ENCODE results near the gene AFF2.

The AFF2 gene

GRCh38 chrX:148940411-148940996, 440.1 kb downstream of the AFF2 start:
- no peak for DNase-seq

- DNase-seq = no peak
Observed at GRCh38 chrX:148942754-148943153, 442.3 kb downstream of the AFF2 start.

- DNase-seq = no peak
Observed at GRCh38 chrX:148947399-148947975, 447.1 kb downstream of the AFF2 start.

- no peak for DNase-seq
Observed at GRCh38 chrX:148956352-148956751, 455.9 kb downstream of the AFF2 start.

GRCh38 chrX:148958901-148959300, 458.5 kb downstream of the AFF2 start:
- DNase-seq = no peak

GRCh38 chrX:148960060-148960459, 459.6 kb downstream of the AFF2 start:
- no peak for DNase-seq

- no peak for DNase-seq
Observed at GRCh38 chrX:148961985-148962384, 461.6 kb downstream of the AFF2 start.

GRCh38 chrX:148976571-148977400, 476.4 kb downstream of the AFF2 start:
- no peak for DNase-seq

- DNase-seq = no peak
Observed at GRCh38 chrX:148979786-148980185, 479.4 kb downstream of the AFF2 start.

GRCh38 chrX:148984238-148984637, 483.8 kb downstream of the AFF2 start:
- DNase-seq = no peak

GRCh38 chrX:148991502-148991901, 491.1 kb downstream of the AFF2 start:
- DNase-seq = no peak

- DNase-seq = no peak
Observed at GRCh38 chrX:148995661-148996060, 495.2 kb downstream of the AFF2 start.

- DNase-seq = no peak
Observed at GRCh38 chrX:149002320-149002719, 501.9 kb downstream of the AFF2 start.

GRCh38 chrX:149003863-149004660, 503.6 kb downstream of the AFF2 start:
- no peak for DNase-seq

- DNase-seq = no peak
Observed at GRCh38 chrX:149004936-149005335, 504.5 kb downstream of the AFF2 start.

- DNase-seq = no peak
Observed at GRCh38 chrX:149006235-149006634, 505.8 kb downstream of the AFF2 start.

GRCh38 chrX:149007423-149007822, 507.0 kb downstream of the AFF2 start:
- no peak for DNase-seq

- no peak for DNase-seq
Observed at GRCh38 chrX:149010013-149010852, 509.8 kb downstream of the AFF2 start.

- no peak for DNase-seq
Observed at GRCh38 chrX:149010853-149011224, 510.4 kb downstream of the AFF2 start.

GRCh38 chrX:149013081-149013480, 512.7 kb downstream of the AFF2 start:
- no peak for DNase-seq

GRCh38 chrX:149021159-149021558, 520.7 kb downstream of the AFF2 start:
- no peak for DNase-seq

GRCh38 chrX:149022485-149022884, 522.1 kb downstream of the AFF2 start:
- no peak for DNase-seq

GRCh38 chrX:149032449-149032848, 532.0 kb downstream of the AFF2 start:
- no peak for DNase-seq
